ENCODE measurements around the gene METTL4.

The METTL4 gene

GRCh38 chr18:2571200-2572170, at the start of gene METTL4, which contains the start of gene NDC80:
METTL4 (minus strand) TSS chr18:2571505; CDS start chr18:2567216, 4,289 bp downstream.
NDC80 (plus strand) TSS chr18:2571557; CDS start chr18:2572986, 1,429 bp downstream.
- DNase-seq (ENCODE audit: low spot score) = peak; percentile 91

GRCh38 chr18:2618009-2618408, 46.7 kb upstream of the METTL4 start:
- DNase-seq (ENCODE audit: low spot score) = no peak

- no peak for DNase-seq (ENCODE audit: low spot score)
These were observed 46.2 kb upstream of the METTL4 start for GRCh38 chr18:2617401-2617998.

- no peak for DNase-seq (ENCODE audit: low spot score)
These were observed 41.7 kb upstream of the METTL4 start for GRCh38 chr18:2612996-2613395.

GRCh38 chr18:2610549-2610948, 39.2 kb upstream of the METTL4 start:
- no peak for DNase-seq (ENCODE audit: low spot score)

GRCh38 chr18:2609604-2610003, 38.3 kb upstream of the METTL4 start:
- DNase-seq (ENCODE audit: low spot score) = no peak

- no peak for DNase-seq (ENCODE audit: low spot score)
These were observed 35.0 kb upstream of the METTL4 start for GRCh38 chr18:2606335-2606734.

GRCh38 chr18:2602844-2603243, 31.5 kb upstream of the METTL4 start:
- no peak for DNase-seq (ENCODE audit: low spot score)

GRCh38 chr18:2597639-2598038, 26.3 kb upstream of the METTL4 start:
- DNase-seq (ENCODE audit: low spot score) = no peak

GRCh38 chr18:2590303-2590702, 19.0 kb upstream of the METTL4 start:
- no peak for DNase-seq (ENCODE audit: low spot score)

GRCh38 chr18:2589345-2590068, 18.2 kb upstream of the METTL4 start:
- DNase-seq (ENCODE audit: low spot score) = peak; percentile 67

GRCh38 chr18:2588666-2589344, 17.5 kb upstream of the METTL4 start:
- DNase-seq (ENCODE audit: low spot score) = no peak

- no peak for DNase-seq (ENCODE audit: low spot score)
These were observed 16.5 kb upstream of the METTL4 start for GRCh38 chr18:2587788-2588187.

GRCh38 chr18:2573408-2573807, 2.1 kb upstream of the METTL4 start:
- DNase-seq (ENCODE audit: low spot score) = no peak

- no peak for DNase-seq (ENCODE audit: low spot score)
These were observed 1.6 kb upstream of the METTL4 start for GRCh38 chr18:2572892-2573291.

GRCh38 chr18:2572171-2572569, 865 bp upstream of the METTL4 start:
- no peak for DNase-seq (ENCODE audit: low spot score)

- DNase-seq (ENCODE audit: low spot score) = no peak
These were observed 519 bp downstream of the METTL4 start for GRCh38 chr18:2570772-2571199.

GRCh38 chr18:2569338-2570207, 1.7 kb downstream of the METTL4 start:
- DNase-seq (ENCODE audit: low spot score) = no peak

- DNase-seq (ENCODE audit: low spot score) = no peak
These were observed 2.7 kb downstream of the METTL4 start for GRCh38 chr18:2568605-2569004.

GRCh38 chr18:2568129-2568528, 3.2 kb downstream of the METTL4 start:
- no peak for DNase-seq (ENCODE audit: low spot score)

- DNase-seq (ENCODE audit: low spot score) = no peak
These were observed 6.9 kb downstream of the METTL4 start for GRCh38 chr18:2564373-2564772.
